GM12801 (cell line): ENCODE data around the gene NDUFC2.

ENCODE experiments used
- CTCF ChIP-seq: IDR thresholded peaks from one replicate; pipeline ENCODE4 v1.5.1; 2011; ENCODE audit warnings: control low read depth; ENCODE audit not compliant: insufficient read length; ENCODE audit errors: extremely low read depth

Gene NDUFC2

GRCh38 chr11:78025378-78025777 is 54.3 kb downstream of the NDUFC2 start:
- TF ChIP-seq CTCF = no peak

- TF ChIP-seq CTCF = no peak
Observed at GRCh38 chr11:78023426-78023825, 56.2 kb downstream of the NDUFC2 start.

GRCh38 chr11:78022397-78023396 is 57.0 kb downstream of the NDUFC2 start, which contains the start of gene KCTD14:
KCTD14 (minus strand) TSS chr11:78023276; CDS start chr11:78023249, 27 bp downstream.
- TF ChIP-seq CTCF = no peak

GRCh38 chr11:78021611-78022010 is 58.1 kb downstream of the NDUFC2 start:
- TF ChIP-seq CTCF = no peak

- no peak for TF ChIP-seq CTCF
Observed at GRCh38 chr11:78020246-78020645, 59.4 kb downstream of the NDUFC2 start.

GRCh38 chr11:78019808-78020207 is 59.9 kb downstream of the NDUFC2 start:
- no peak for TF ChIP-seq CTCF
